Fibroblast of peridontal ligament (primary cell): ENCODE results near the gene HAP1.
"Not testable (repeated sequence)": the region's sequence is repeated elsewhere in the genome, so short reads cannot be mapped to it uniquely, and the experiment has no call there.

Experiments
- DNase-seq: peaks from one replicate; pipeline ENCODE4 v3.0.0-alpha.2; 2010; ENCODE audit errors: extremely low read depth

The HAP1 gene

DNA sequence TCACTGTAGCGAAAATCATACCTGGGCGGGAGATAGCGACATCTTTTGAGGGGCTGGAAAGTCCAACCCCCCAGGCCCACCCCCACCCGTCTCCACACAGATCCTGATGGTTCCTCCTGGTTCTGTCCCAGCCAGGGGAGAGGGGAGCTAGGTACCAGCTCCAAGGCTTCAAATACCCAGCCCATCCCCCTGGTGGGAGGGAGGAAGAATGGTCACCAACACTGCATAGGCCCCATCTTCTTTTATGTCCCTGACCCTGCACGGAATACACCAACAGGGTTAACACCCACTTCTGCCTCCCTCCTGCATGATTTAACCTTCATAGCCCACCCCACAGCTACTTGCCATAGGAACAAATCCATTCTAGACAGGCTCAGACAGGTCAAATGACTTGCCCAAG is 9.3 kb downstream of the HAP1 start:
- no peak for DNase-seq

DNA sequence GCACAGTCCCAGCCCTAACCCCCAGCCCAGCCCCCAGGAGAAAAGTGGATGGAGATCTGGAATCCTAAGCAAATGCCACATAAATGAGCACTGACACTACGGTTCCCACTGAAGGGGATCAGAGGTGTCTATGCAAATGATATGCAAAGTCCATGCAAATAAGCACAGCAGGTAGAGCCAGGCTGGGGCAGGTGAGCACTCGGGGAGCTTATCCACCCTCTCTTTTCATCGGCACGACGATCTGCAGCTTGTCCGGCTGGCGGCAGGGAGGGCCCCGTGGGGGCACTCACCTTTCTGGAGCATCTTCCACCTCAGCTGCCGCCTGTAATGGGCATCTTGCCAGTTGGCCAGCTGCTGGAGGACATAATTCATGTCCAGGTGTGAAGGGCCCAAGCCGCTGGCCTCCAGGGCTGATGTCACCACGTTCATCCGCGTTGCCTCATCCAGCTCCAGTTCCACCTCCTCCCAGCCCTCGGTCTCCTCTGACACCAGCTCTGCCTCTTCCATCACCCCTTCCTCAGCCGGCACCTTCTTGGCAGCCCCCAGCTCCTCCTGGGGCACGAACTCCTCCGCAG is 9.9 kb downstream of the HAP1 start:
- no peak for DNase-seq

DNA sequence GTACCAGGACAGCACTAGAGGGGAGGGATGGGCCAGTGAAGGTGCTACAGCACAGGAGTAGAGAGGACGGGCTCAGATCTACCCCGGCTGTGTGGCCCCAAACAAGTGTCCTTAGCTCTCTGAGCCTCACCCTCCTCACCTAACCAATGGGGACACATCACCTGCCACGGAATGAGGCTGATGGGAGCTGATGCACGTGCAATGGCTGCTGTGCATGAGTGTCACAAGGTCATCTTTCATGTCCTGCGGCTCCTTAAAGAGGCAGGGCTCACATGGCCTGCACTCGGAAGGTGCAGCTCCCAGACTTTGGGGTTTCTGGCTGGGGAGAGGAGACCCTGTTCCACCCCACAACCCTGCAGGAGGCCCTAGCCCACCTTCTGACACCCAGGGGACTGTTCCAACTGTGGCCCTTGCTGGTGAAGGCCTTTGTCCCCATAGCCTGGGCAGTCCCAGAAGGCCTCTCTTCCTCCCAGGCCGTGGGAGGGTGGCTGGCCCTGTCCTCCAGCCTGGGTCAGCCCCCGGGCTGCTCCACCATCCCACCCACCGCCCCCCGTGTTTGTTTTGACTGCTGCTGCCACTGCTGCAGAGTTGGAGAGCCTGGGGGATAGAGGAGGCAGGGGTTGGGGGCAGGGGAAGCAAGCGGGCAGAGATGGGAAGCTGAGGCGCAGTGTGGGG is 10.5 kb downstream of the HAP1 start:
- no peak for DNase-seq

DNA sequence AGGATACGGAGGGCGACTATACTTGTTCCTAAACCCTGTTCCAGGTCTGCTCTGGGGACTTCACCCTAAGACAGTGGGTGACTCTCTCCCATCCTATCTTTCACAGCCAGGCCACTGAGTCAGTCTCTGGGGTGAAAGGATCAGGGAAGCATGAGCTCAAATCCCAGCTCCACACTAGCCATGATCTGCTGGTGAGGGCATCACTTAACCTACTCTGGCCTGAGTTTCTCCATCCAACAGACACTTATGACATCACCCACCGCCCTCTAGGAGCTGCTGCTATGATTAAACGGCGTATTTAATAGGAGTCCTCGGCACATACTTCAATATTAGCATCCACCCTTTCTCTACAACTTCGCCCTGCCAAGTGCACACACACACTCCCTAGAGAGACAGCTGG is 12.2 kb downstream of the HAP1 start:
- no peak for DNase-seq

DNA sequence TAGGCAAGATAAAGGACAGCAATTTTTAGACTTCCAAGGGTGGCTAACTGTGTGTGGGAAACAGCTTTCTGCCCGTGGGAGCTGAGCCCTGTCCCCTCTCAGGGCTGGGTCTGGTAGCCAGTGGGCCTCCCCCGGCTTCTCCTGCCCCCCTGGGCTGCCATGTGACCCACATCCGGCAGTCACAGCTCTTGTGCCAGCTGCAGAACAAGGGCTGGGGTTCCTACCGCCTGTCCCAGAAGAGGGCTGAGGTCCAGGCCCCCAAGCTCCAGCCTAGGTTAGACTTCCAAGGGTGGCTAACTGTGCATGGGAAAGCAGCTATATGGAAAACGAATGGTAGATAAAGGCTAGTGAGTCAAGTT is 16.2 kb downstream of the HAP1 start:
- DNase-seq: no peak

DNA sequence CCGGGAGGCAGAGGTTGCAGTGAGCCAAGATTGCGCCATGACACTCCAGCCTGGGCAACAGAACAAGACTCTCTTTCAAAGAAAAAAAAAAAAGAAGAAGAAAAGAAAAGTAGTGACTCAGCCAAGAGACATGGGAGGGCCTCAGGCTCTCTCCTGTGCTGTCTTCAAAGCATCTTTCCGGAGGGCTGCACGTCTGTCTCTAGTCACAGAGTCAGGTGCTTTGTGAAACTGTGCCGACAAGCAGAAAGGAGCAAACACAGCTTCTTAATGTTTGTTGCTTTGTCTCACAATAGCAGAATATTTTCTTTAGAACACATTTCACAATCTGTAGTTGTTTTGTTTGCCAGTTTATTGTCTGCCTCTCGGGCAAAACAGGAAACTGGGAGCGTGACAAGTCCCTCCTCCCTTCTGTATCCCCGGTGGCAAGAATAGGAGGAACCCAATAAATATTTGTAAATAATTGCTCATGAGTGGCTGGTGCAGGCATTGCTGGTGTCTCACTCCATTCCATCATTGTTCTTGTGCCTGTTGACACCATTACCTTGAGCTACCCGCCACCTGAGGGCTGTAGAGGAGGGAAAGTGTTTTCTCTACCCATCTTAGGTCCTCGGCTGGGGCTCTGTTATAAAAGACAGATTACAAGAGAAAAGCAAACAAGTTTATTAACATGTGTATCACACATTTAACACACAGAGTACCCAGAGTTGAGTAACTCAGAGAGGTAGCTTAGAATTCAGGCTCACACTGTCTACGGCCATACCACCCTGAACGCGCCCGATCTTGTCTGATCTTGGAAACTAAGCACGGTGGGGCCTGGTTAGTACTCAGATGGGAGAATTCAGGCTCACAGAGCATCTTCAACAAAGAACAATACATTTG is 16.8 kb downstream of the HAP1 start:
- DNase-seq: peak; percentile 8

DNA sequence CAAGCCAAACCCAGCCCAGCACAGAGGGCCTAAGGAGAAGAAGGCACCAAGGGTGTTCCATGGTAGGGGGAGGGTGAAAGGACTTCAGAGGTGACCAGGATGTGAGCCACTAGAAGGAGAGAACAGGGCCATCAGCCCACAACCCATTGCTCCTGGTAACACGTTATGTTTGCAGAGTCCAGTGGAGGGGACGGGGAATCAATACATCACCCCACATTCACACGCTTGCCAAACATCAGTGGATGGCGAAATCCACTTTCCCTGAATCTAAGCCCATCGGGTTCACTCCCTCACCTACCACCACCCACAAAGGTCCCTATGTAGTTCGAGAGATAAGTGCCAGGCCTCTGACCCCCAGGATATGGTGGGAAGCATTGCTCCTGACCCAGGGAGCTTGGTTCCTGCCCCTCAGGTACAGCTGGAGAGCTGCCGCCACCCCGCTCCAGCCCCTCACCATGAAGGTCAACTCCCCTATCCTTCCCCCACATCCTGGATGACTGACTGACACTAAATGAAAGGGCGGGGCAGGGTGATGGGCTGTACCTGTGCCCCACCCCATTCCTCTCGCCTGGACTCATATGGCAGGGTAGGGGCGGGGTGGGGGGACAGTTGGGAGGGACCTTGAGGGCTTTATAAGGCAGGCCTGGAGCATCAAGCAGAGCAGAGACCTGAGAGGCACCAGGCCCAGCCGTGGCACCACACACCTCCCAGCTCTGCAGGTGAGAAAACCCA is 22.6 kb downstream of the HAP1 start, which contains the start of gene GAST:
TSS of gene GAST (plus strand) at position 663 of the 732 bp plus-strand sequence. CDS start 3,106 bp downstream, outside the sequence.
- DNase-seq: no peak

DNA sequence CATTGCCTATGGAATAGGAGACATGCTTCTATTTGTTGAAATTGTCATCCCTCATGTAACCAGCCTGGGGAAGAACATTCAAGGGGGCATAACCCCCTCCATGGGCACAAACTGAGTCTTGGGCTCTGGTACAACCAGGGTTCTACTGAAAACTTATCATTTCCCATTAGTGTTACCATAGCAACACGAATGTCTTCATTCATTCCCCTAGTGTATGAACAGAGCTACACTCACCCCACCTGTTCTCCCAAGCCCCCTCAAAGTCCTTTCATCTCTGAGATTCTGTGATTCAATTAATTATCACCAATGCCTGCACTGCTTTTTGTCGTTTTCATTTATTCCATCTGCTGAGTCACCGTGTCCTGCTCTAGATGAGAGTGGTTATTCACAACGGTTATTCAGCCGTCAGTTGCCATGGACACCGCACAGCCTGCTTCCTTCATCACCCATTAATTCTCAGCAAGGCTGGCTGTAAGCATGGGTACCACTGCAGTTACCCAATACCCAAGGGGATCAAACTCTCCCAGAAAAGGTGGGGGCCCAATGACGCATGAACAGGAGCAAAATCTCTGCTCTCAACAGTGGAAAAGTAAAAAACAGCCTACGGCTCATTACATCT is 23.9 kb downstream of the HAP1 start:
- peak; percentile 46 for DNase-seq

DNA sequence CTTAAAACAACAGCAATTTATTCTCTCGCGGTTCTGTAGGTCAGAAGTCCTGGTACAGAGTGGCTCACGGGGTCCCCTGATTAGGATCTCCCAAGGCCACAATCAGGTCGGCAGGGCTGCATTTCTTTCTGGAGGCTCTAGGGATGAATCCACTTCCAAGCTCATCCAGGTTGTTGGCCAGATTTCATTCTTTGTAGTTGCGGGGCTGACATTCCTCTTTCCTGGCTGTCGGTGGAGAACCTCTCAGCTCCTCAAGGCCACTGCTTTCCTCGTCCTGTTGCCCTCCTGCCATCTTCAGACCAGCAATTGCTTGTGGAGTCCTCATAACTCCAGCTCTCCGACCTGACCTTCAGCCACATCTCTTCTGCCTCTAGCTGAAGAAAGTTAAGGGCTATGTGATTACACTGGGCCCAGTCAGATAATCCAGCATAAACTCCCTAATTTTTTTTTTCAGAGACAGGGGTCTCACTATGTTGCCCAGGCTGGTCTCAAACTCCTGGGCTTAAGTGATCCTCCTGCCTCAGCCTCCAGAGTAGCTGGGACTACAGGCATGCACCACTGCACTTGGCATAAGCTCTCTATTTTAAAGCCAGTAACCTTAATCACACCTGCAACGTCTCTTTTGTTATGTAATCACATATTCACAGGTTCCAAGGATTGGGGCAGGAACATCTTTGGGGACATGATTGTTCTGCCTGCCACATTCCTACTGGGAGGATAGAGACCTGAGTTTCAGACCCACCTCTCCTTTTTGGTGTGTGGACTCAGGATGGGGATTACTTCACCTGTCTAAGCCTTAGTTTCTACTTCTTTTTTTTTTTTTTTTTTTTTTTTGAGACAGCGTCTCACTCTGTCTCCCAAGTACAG is 26.4 kb downstream of the HAP1 start:
- DNase-seq: no peak

DNA sequence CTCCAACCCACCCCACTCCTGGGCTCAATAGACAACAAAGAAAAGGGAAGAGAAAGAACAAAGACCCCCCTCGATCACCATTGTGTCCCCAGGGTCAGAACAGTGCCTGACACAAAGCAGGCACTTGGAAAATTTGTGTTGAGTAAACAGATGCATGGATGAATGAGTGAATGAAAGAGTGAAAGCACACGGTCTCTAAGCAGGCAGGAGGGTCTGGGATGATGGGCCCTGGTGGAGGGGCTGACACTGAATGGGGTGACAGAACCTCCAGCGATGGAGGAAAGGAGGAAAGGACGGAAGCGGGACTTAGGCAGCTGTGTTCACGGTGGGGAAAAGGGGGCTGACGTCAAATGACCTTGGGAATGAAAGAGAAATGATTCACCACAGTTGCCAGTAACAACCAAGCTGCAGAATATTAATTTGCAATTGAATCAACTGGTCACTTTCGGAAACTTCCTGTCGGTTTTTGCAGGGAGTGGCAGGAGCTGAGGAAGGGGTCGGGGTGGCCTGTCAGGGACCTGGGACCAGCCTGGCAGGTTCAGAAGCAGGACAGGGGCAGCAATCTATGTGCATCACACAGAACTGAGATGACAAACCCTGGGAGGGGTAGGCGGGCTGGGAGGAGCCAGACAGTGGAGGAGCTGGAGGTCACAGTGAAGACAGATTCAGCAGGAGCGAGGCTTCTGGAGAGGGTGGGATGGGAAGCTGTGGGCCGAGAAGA is 29.0 kb downstream of the HAP1 start:
- peak; percentile 50 for DNase-seq

DNA sequence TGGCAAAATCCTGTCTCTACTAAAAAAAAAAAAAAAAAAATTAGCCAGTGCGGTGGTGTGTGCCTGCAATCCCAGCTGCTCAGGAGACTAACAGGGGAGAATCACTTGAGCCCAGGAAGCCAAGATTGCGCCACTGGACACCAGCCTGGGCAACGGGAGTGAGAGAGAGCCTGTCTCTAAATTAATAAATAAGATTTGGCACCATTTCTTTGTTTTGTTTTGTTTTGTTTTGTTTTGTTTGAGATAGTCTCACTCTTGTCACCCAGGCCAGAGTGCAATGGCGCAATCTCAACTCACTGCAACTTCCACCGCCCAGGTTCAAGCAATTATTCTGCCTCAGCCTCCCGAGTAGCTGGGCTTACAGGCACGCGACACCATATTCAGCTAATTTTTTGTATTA is 31.7 kb downstream of the HAP1 start:
- no peak for DNase-seq

DNA sequence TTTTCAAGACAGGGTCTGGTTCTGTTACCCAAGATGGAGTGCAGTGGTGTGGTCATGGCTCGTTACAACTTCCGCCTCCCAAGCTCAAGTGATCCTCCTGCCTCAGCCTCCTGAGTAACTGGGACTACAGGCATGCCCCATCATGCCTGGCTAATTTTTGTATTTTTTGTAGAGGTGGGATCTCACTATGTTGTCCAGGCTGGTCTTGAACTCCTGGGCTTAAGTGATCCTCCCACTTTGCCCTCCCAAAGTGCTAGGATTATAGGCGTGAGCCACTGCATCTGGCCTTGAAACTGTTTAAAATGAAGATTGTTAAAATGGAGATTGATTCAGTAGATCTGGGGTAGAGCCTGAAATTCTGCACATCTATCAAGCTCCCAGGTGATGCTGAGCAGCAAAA is 33.6 kb downstream of the HAP1 start:
- not testable (repeated sequence) for DNase-seq

DNA sequence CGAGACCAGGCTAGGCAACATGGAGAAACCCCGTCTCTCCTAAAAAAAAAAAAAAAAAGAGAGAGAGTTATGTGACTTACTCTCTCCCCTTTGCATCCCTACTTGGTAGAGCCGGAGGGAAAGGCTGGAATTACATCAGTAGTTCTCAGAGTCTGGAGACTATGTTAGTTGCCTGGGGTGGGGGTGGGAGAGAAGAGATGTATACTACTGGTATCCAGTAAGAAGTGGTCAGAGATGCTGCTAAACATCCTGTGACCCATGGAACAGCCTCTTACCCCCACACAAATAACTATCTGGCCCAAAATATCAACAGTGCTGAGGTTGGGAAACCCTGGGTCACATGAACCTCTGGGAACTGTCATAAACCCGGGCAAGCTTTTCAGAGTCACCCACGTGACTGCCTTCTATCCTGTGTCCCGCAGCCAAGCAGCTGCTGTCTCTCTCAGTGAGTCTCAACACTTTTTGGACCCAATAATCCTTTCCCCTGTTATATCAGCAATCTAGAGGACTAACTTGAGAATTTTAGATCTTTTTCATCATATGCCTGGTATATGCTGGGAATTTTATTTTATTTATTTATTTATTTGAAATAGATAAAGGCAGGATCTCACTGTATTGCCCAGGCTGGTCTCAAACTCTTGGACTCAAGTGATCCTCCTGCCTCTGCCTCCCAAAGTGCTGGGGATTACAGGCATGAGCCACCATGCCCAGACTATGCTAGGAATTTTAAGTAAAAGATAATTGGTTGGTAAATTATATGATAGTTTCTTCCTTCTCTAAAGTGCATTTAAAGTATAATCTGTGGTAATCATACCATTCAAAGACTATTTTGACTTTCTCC is 37.1 kb downstream of the HAP1 start:
- peak; percentile 72 for DNase-seq

DNA sequence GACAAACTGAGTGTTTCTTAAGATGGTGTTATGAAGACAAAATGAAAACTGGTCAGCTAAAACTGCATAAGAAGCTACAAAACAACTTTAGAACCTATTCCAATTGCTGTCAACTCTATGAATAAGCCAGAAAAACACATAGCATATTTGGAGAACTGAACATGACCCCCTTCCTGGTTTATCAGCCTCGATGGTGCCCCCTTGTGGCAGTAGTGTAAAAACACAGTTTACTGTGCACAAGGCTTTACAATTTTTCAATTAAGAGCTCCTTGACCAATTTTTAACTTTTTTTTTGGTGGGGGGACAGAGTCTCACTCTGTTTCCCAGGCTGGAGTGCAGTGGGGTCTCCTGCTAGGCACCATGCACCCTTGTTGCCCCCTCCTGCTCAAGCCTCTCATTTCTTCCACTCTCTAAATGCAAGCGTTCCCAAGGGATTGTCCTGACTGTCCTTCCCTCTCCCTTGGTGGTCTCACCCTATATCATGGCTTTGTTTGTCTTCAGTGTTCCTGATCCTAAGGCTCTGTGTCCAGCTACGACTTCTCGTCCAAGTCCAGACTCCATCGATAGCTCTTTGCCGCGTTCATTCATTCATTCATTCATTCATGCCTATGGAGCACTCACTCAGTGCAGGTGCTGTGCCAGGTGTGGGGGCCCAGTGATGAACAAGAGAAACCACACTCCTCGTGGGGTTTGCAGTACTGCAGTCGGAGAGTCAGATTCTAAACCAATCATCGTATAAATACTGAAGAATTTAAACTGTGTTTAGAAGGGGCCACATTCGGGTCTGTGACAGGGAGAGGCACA is 38.3 kb downstream of the HAP1 start:
- peak; percentile 87 for DNase-seq

DNA sequence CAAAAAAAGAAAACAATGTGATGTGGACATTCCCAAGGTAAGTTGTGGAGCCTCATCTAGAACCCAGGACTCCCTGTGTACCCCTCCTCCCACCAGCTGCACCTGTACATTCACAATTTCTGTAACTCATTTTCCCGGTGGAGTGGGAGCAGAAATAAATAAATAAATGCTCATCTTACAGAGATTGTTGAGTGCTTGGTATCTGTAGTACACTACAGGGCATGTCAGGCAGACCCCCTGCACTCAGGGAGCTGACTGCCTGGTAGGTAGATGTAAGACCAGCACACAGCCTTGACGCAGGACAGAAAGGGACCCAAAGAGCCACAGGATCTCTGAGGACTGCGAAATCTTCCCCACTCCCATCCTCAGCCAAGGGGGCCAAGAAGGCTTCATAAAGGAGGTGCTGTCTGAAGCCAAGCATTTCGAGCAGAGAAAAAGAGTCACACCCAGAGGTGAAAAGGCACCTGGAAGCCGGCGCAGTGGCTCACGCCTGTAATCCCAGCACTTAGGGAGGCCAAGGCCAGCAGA is 39.2 kb downstream of the HAP1 start:
- no peak for DNase-seq

DNA sequence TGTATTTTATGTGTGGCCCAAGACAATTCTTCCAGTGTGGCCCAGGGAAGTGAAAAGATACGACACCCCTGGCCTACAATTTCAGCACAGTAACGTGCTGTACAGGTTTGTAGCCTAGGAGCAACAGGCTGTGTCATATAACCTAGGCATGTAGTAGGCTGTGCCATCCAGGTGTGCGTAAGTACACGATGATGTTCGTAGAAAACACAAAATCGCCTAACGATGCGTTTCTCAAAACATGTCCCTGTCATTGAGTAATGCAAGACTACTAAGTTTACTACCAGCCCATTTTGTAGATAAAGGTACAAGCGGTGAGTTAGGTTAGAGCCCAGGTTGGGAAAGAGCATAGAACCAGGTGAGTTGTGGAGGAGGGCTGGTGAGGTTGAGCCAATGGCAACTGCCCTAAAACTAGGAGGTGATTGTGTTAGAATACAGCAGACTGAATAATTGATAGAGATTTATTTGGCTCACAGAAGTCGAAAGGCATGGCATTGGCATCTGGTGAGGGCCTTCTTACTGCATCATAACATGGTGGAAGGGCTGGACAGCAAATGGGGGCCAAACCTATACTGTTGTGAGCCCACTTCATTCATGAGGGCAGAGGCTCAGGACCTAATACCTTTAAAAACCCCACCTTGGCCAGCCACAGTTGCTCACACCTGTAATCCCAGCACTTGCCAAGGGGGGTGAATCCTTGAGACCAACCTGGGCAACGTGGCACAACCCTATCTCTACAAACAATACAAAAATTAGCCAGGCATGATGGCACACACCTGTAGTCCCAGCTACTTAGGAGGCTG is 41.5 kb downstream of the HAP1 start:
- no peak for DNase-seq
